ENCODE measurements around the gene LPP. TPM values are rescaled to one million over a fixed set of nuclear protein-coding genes. Genes with fewer than 3 reads are reported as not detected.

The LPP gene
- total and polyA plus RNA-seq, 2 of the 13 experiments (the other 11 are each of a cell fraction or from before 2014, with no cell fraction given), result 19.2 to 29.9 TPM

- Histone ChIP-seq H4K20me1 (ENCODE audit: insufficient read depth, low read length) (no peaks in the 10 kb centered on the region), H3K27ac (ENCODE audit: extremely low read length, insufficient read depth, low read length) (no peak overlapping the region), H3K4me3 (replicated peaks in 1 of 3; ENCODE audit: insufficient read depth in 1 of 3, low read depth in 2 of 3, low read length in 3 of 3) (no peak overlapping the region), H2AFZ (ENCODE audit: low read length) (no peak overlapping the region), H3K9ac (ENCODE audit: insufficient read depth, low read depth, low read length) (no peak overlapping the region), H3K4me1 (ENCODE audit: insufficient read depth, low read length) (no peaks in the 10 kb centered on the region), H3K9me3 (ENCODE audit: low read length) (peaks cover 8% of the 10 kb centered on the region), H3K79me2 (ENCODE audit: insufficient read depth, low read length) (no peaks in the 10 kb centered on the region), H3K36me3 (replicated peaks in 1 of 2; ENCODE audit: control insufficient read depth in 1 of 2, insufficient read depth in 2 of 2, low read length in 2 of 2) (peaks cover 11 to 21% of the 10 kb centered on the region in 2 experiments), H3K4me2 (ENCODE audit: low read depth, low read length) (no peak overlapping the region), H3K27me3 (ENCODE audit: control insufficient read depth in 1 of 2, insufficient read depth in 2 of 2, low read length in 2 of 2) (no peaks in the 10 kb centered on the region)
- ChIA-PET POLR2A (no interaction called here), CTCF (ENCODE audit: low intra/inter-chr PET ratio, low total read pairs) (no interaction called here)
- intact Hi-C loops (cut with micrococcal nuclease; ENCODE audit: unreplicated experiment) (loop anchor here (10.0 kb wide), 1 partner anchor 347 kb away; no protein-coding TSS in a partner anchor), in situ Hi-C loops (cut with HindIII; ENCODE audit: extremely low pct_ligation_motif_present, low pct_unique_long_range_greater_than_20kb) (no loop called here)
- no TSS peak for BruUV-seq (replicated peaks)
- ATAC-seq (no peak), DNase-seq (ENCODE audit: low spot score) (no peak), FAIRE-seq (no peak)
- TF ChIP-seq AHDC1 (CRISPR knock-in tag; IDR thresholded peaks at IDR 0.05; ENCODE audit: borderline replicate concordance), result no peak
- TF ChIP-seq ZNF33A (CRISPR knock-in tag; IDR thresholded peaks at IDR 0.05; ENCODE audit: borderline replicate concordance), result no peak
- TF ChIP-seq ZNF773 (CRISPR knock-in tag; IDR thresholded peaks at IDR 0.05; ENCODE audit: borderline replicate concordance), result no peak
- no peak for TF ChIP-seq ZNF616 (CRISPR knock-in tag; IDR thresholded peaks at IDR 0.05; ENCODE audit: low read depth)
- no peak for TF ChIP-seq ZNF670 (CRISPR knock-in tag; IDR thresholded peaks at IDR 0.05; ENCODE audit: borderline replicate concordance)
- TF ChIP-seq ZNF777 (CRISPR knock-in tag; IDR thresholded peaks at IDR 0.05), result no peak
- TF ChIP-seq CREM (IDR thresholded peaks at IDR 0.05), result no peak
- TF ChIP-seq CREM (CRISPR knock-in tag; IDR thresholded peaks at IDR 0.05), result no peak
- no peak for TF ChIP-seq HMG20A (CRISPR knock-in tag; IDR thresholded peaks at IDR 0.05; ENCODE audit: borderline replicate concordance)
- TF ChIP-seq FUBP1 (CRISPR knock-in tag; IDR thresholded peaks at IDR 0.05; ENCODE audit: borderline replicate concordance), result no peak
- no peak for TF ChIP-seq FOXJ3 (CRISPR knock-in tag; IDR thresholded peaks at IDR 0.05; ENCODE audit: borderline replicate concordance)
- no peak for TF ChIP-seq ZMYM3 (CRISPR knock-in tag; IDR thresholded peaks at IDR 0.05)
- no peak for TF ChIP-seq BHLHE40 (IDR thresholded peaks at IDR 0.05; ENCODE audit: low read length)
- TF ChIP-seq FOSL1 (CRISPR knock-in tag; IDR thresholded peaks at IDR 0.05; ENCODE audit: borderline replicate concordance), result no peak
- TF ChIP-seq ZKSCAN1 (IDR thresholded peaks at IDR 0.05; ENCODE audit: low read length), result no peak
Observed at GRCh38 chr3:188607805-188608315, 453.9 kb downstream of the LPP start.
